TTC549 (cell line): ENCODE measurements around the gene PKD2.
"Not testable (repeated sequence)": the region's sequence is repeated elsewhere in the genome, so short reads cannot be mapped to it uniquely, and the experiment has no call there.

Source experiments
- FAIRE-seq: peaks from 2 replicates; lab custom pipeline; 2012; peaks lifted over from hg19 to GRCh38; lab: Jason Lieb, UNC

Gene PKD2

GRCh38 chr4:88070031-88070430, 62.6 kb downstream of the PKD2 start:
- no peak for FAIRE-seq

DNA sequence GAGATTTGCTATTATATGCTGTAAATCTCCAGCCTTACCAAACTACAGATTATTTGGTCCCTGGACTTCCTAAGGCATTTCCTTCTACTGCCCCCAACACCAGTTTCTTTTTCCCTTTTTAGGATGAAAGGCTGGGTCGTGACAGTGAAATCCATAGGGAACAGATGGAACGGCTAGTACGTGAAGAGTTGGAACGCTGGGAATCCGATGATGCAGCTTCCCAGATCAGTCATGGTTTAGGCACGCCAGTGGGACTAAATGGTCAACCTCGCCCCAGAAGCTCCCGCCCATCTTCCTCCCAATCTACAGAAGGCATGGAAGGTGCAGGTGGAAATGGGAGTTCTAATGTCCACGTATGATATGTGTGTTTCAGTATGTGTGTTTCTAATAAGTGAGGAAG, 67.9 kb downstream of the PKD2 start:
- FAIRE-seq, result no peak

DNA sequence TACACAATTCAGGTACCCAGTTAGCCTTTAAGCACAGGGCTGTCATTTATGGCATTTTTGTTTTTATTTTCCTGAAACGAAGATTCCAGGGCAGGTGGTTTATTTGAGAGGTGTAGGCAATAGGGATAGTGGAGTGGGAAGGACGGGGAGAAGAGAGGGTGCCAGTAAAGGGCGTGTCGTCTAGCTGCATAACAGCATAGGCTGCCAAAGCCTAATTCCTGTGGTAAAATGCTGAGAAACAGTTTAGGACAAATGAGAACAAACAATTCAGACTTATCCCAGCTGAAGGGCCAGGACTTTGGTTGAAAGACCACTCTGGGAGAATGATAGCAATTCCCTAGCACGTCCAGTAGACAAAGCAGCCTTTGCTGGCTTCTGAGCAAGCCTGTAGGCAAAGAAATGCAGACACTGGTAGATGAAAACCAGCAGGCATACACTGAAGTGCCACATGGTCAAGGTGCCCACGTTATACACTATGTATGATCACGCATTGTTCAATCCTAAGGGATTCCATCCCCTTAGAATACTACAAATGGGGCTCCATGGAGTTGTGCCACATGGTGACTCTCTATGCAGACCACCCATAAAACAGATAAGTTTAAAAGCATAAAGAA, 70.6 kb downstream of the PKD2 start:
- no peak for FAIRE-seq

- FAIRE-seq, result no peak
These were observed 71.1 kb downstream of the PKD2 start for GRCh38 chr4:88078579-88078978.

- FAIRE-seq, result no peak
These were observed 73.2 kb downstream of the PKD2 start for GRCh38 chr4:88080626-88081025.

DNA sequence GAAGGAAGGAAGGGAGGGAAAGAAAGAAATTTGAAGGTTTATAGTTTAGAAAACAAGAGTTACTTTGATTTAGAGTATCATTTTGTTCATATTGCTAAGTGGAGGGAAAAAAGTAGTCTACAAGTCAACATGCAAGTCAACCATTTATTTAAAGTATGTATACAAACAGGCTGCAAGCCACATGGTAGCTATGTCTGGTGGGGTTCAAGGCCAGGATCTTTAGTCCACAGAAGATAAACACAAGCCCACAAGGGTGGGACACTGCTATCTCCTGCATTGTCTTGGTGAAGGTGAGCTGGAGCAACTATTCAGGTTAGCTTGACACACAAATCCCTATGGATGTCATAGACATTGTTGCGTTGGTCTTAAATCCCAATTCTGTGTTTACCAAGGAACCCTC, 79.6 kb downstream of the PKD2 start:
- FAIRE-seq, result no peak

DNA sequence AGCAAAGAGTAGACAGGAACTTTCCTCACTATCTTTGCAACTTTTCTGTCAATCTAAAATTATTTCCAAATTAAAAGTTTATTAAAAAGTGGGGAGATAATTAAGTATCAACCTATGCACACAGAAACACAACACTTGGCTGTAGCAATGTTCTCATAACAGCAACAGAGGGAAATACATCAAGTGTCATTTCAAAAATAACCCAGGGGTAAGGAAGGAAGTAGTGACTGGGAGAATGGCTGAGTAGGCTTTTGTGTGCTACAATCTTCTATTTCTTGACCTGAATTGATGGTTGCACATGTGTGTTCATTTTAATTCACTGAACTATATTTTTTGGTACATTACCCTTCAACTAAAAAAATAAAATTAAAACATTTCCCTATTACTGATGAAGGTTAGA, 83.5 kb downstream of the PKD2 start:
- FAIRE-seq, result no peak

GRCh38 chr4:88091378-88091777, 83.9 kb downstream of the PKD2 start:
- no peak for FAIRE-seq

DNA sequence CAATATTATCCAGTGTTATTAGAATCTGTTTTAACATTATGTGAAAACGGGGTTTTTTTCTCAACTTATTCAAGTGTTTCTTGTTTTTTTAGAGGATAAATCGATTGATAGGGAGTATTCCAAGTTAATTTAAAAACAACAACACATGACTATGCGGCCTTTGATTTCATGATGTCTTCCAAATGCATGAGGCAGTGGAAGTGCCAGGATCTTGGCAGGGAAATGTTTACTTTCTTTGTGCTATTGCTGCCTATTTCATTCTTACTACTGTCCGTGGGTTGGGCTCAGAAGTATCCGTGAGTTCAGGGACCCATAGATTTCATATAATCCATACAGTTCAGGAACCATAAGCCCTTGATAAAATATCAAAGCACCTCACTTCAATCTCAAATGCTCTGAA, 86.4 kb downstream of the PKD2 start:
- FAIRE-seq, result no peak

GRCh38 chr4:88097301-88097700, 89.9 kb downstream of the PKD2 start:
- FAIRE-seq, result no peak

DNA sequence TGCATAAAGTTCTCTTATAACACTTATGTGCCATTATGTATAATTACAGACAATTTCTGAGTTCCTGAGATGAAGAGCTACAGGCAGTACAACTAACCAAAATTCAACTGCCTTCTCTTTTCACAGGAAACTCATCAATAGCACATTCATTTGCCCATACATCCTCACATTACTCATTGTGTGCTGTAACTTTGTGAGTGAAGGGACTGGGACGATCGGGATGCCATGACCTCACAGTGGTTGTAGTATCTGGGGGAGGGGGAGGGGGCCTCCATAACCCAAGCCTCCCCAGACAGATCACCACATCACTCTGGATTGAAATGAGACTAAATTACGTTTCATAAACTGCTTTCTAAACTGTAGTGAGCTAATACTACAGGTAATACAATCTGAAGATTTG, 90.3 kb downstream of the PKD2 start:
- no peak for FAIRE-seq

GRCh38 chr4:88098993-88099752, 91.7 kb downstream of the PKD2 start:
- FAIRE-seq, result no peak

DNA sequence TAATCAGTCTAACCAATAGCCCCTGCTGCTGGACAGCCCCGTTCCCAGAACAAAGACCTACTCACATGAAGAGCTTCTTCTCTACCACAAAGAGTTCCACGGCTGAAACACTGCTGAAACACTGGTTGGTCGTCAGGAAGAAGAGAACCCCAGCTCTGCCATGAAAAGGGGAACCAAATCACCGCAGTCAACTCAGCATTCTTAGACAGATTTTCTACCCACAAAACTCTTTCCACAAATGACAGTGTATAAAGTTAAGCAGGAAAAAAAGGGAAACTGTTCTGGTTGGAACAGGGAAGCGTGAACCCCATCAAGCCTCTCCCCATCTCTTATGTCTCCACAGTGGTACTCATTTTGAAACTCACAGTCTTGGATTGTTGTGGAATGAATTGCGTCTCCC, 93.7 kb downstream of the PKD2 start:
- no peak for FAIRE-seq

DNA sequence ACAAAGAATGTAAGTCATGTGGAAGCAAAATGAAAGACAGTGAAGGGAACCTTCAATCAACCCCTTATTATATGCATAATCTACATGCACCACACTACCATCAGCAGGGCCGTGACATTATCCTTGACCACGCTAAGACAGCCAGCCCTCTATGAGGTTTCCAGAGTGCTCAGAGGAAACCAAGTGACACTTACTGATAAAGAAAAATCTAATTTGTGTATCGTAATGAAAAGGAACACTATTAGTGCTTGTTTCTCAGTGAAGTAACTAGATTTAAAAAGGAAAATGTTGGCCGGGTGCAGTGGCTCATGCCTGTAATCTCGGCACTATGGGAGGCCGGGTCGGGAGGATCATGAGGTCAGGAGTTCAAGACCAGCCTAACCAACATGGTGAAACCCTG, 94.6 kb downstream of the PKD2 start:
- no peak for FAIRE-seq

DNA sequence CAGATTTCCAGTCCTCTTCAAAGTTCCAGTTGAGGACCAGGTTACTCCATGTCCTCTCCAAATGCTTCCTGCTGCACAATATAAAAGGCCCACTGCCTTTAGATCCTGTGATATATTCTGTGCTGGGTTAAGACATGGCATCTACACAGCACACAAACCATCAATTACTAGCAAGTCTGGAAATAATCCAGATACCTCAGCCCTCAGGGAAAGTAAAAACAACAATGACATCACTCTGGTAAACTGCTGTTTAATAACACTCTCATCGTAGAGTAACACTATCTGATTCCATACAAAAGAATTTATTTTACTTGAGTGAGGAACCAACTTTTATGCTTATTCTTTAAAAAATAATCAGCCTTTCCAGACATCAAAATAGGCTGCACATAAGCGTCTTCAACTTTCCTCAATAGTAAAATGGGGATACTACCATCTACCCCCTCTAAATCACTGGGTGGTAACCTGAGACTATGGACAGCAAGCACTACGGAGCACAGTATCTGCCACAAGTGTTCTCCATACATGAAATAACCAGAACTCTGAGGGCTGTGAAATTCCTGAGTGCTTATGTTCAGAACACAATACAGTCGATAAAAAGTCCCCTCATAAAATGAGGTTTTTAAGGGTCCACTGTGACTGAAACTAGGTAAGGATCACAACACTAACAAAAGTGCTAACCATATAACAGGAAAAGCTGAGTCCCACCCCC, 97.6 kb downstream of the PKD2 start:
- no peak for FAIRE-seq

DNA sequence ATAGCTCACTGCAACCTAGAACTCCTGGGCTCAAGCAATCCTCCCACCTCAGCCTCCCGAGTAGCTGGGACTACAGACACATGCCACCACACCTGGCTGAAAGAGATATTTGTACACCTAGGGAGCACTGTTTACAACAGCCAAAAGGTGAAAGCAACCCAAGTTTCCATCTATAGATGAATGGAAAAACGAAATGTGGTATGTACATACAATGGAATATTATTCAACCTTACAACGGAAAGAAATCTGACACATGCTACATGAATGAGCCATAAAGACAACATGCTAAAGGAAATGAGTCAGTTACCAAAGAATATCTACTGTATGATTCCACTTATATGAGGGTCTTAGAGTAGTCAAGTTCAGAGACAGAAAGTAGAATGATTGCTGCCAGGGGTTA, 98.8 kb downstream of the PKD2 start:
- no peak for FAIRE-seq

GRCh38 chr4:88107406-88108107, 100.1 kb downstream of the PKD2 start:
- no peak for FAIRE-seq

- FAIRE-seq, result not testable (repeated sequence)
These were observed 100.7 kb downstream of the PKD2 start for GRCh38 chr4:88108108-88108465.

DNA sequence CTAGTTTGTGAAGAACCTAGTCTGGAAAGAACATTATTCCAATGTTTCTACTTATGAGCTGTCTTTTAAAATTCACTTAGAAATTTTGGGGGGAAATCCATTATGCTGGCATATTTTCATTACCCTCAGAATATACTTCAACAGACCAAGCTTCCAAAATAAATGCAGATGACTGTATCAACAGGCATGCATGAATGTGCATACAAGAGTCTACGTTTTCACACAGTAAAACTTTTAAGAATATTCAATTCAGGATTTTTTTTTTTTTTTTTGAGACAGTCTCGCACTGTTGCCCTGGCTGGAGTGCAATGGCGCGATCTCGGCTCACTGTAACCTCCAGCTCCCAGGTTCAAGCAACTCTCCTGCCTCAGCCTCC, 101.3 kb downstream of the PKD2 start:
- FAIRE-seq, result no peak

GRCh38 chr4:88109123-88109881, 101.9 kb downstream of the PKD2 start:
- no peak for FAIRE-seq

GRCh38 chr4:88110826-88111225, 103.4 kb downstream of the PKD2 start:
- FAIRE-seq, result no peak

DNA sequence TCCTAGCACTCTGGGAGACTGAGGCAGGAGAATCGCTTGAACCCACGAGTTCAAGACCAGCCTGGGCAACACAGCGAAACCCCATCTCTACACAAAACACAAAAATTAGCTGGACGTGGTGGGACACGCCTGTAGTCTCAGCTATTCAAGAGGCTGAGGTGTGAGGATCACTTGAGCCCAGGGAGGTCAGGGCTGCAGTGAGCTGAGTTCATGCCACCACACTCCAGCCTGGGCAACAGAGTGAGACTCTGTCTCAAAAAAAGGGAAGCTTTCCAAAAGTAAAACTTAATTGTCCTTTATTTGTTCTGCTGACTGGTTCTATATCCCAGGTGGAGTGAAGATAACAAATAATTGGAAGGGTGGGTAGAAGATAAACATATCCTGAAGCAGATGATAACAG, 105.4 kb downstream of the PKD2 start:
- FAIRE-seq, result no peak
